ENCODE data around the gene UCHL5. TPM values are rescaled to one million over a fixed set of nuclear protein-coding genes. Genes with fewer than 3 reads are reported as not detected.
A peak's percentile ranks its signal among the peaks of the same experiment; 100 is the strongest.

Gene UCHL5
- total and polyA plus RNA-seq, 2 of the 13 experiments (the other 11 are each of a cell fraction or from before 2014, with no cell fraction given): 18.2 to 44.1 TPM

DNA sequence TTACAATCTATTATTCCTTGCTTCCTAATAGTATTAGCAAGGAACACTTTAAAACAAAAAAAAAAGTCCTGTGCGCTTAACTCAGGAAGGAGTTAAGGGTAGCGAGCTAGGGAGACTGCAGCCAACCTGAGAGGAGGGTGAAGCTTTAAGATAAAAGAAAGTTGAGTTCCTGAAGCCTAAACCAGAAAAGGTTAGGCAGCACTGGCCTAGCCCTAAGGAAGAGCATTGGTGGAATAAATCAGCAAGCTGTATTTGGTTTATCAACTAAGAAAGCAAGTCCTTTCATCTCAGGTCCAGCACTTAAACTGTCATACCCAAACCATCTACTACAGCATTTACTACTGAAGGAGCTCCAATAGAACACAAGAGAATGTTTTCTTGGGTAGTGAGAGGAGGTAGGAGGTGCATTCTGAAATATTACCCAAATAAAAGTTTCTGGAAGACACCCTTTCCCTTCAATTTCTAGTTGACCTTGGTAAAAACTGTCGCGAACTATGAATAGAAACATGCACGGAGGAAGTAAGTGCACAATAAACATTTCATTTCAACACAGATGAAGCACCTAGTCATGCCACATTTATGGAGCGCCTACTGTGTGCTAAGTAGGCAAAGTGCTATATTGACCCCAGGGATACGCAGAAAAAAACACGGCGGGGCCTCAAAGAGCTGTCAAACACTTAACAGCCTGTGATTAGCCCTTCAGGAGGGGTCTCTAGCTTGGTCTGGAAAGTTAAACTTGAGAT lies 44.8 kb upstream of the UCHL5 start (continued):
- no peak for TF ChIP-seq ATF2 (CRISPR knock-in tag; IDR thresholded peaks at IDR 0.05)
- TF ChIP-seq ZNF749 (CRISPR knock-in tag; IDR thresholded peaks at IDR 0.05; ENCODE audit: borderline replicate concordance): no peak
- TF ChIP-seq KMT2B (CRISPR knock-in tag; IDR thresholded peaks at IDR 0.05): 0 out of 2 replicates have a peak, but pooled peaks have one; percentile 0
- no peak for TF ChIP-seq ZNF232 (CRISPR knock-in tag; IDR thresholded peaks at IDR 0.05; ENCODE audit: borderline replicate concordance)
- no peak for TF ChIP-seq PHB2 (IDR thresholded peaks at IDR 0.05; ENCODE audit: partially characterized antibody)
- TF ChIP-seq RBFOX2 (IDR thresholded peaks at IDR 0.05; ENCODE audit: low read depth, low read length): no peak
- TF ChIP-seq MTF2 (CRISPR knock-in tag; IDR thresholded peaks at IDR 0.05; ENCODE audit: borderline replicate concordance): no peak
- TF ChIP-seq ZNF652 (CRISPR knock-in tag; IDR thresholded peaks at IDR 0.05; ENCODE audit: borderline replicate concordance, low read depth): no peak
- peak; percentile 99 for TF ChIP-seq ZKSCAN8 (CRISPR knock-in tag; IDR thresholded peaks at IDR 0.05; ENCODE audit: borderline replicate concordance)
- TF ChIP-seq RNF219 (CRISPR knock-in tag; IDR thresholded peaks at IDR 0.05): no peak
- no peak for TF ChIP-seq DR1 (CRISPR knock-in tag; IDR thresholded peaks at IDR 0.05)
- no peak for TF ChIP-seq JARID2 (CRISPR knock-in tag; IDR thresholded peaks at IDR 0.05; ENCODE audit: insufficient replicate concordance)

Measured in HepG2 (cell line).